Left ventricle myocardium inferior (tissue), 1 donor: ENCODE measurements around the gene TPX2. TPM values are rescaled to one million over a fixed set of nuclear protein-coding genes. Genes with fewer than 3 reads are reported as not detected.

Experiments used
- DNase-seq: peaks from one replicate; pipeline ENCODE4 v3.0.0-alpha.2; 2020
- H3K27ac ChIP-seq: fragments of 200-600 bp; replicated peaks from 2 replicates; pipeline ENCODE4 v1.8.0; 2021
- H3K27me3 ChIP-seq: fragments of 200-600 bp; 2 replicates; pipeline ENCODE4 v1.8.0; 2021; ENCODE audit warnings: low read depth
- H3K36me3 ChIP-seq: fragments of 200-600 bp; 2 replicates; pipeline ENCODE4 v1.8.0; 2021
- H3K4me1 ChIP-seq: fragments of 200-600 bp; 2 replicates; pipeline ENCODE4 v1.8.0; 2021
- H3K4me3 ChIP-seq: fragments of 200-600 bp; 2 replicates; pipeline ENCODE4 v1.8.0; 2021; ENCODE audit warnings: mild to moderate bottlenecking, moderate library complexity
- H3K9me3 ChIP-seq: fragments of 200-600 bp; replicated peaks from 2 replicates; pipeline ENCODE4 v1.8.0; 2021
- intact Hi-C: fragments of 100-400 bp; cut with micrococcal nuclease; formaldehyde crosslinking; loops from one replicate; pipeline ENCODE4 v1.11.0; 2022
- total RNA-seq: library from RNA; stranded (reverse); fragmentation: NEBNext Ultra II Directional; extraction: Animal tissue kit (Norgen Biotek cat#: 25700); gene quantifications from one replicate; pipeline ENCODE4 v1.2.1, GENCODE V29; 2021
- TF ChIP-seq, protein P1 (sequence below): fragments of 200-600 bp; IDR thresholded peaks from 2 replicates; pipeline ENCODE4 v1.8.0; 2021; ENCODE audit warnings: antibody characterized with exemption, mild to moderate bottlenecking, borderline replicate concordance
- donor health status: DM: no; HTN: yes; CAD: no; lungs with severe emphysema.

Gene TPX2
- total RNA-seq, 1 donor from 2014 or later: 0.71 TPM

GRCh38 chr20:31694842-31695593 is 44.1 kb upstream of the TPX2 start:
- peak overlapping the region; percentile 84 for H3K27ac ChIP-seq
- H3K4me3 ChIP-seq: no peak overlapping the region
- no peaks in the 10 kb centered on the region for H3K27me3 ChIP-seq
- intact Hi-C loops: no loop called here
- DNase-seq: no peak
- TF ChIP-seq, protein P1, sequence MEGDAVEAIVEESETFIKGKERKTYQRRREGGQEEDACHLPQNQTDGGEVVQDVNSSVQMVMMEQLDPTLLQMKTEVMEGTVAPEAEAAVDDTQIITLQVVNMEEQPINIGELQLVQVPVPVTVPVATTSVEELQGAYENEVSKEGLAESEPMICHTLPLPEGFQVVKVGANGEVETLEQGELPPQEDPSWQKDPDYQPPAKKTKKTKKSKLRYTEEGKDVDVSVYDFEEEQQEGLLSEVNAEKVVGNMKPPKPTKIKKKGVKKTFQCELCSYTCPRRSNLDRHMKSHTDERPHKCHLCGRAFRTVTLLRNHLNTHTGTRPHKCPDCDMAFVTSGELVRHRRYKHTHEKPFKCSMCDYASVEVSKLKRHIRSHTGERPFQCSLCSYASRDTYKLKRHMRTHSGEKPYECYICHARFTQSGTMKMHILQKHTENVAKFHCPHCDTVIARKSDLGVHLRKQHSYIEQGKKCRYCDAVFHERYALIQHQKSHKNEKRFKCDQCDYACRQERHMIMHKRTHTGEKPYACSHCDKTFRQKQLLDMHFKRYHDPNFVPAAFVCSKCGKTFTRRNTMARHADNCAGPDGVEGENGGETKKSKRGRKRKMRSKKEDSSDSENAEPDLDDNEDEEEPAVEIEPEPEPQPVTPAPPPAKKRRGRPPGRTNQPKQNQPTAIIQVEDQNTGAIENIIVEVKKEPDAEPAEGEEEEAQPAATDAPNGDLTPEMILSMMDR: no peak
- H3K9me3 ChIP-seq: no peaks in the 10 kb centered on the region
- H3K4me1 ChIP-seq: peaks cover 100% of the 10 kb centered on the region
- H3K36me3 ChIP-seq: peaks cover 17% of the 10 kb centered on the region

DNA sequence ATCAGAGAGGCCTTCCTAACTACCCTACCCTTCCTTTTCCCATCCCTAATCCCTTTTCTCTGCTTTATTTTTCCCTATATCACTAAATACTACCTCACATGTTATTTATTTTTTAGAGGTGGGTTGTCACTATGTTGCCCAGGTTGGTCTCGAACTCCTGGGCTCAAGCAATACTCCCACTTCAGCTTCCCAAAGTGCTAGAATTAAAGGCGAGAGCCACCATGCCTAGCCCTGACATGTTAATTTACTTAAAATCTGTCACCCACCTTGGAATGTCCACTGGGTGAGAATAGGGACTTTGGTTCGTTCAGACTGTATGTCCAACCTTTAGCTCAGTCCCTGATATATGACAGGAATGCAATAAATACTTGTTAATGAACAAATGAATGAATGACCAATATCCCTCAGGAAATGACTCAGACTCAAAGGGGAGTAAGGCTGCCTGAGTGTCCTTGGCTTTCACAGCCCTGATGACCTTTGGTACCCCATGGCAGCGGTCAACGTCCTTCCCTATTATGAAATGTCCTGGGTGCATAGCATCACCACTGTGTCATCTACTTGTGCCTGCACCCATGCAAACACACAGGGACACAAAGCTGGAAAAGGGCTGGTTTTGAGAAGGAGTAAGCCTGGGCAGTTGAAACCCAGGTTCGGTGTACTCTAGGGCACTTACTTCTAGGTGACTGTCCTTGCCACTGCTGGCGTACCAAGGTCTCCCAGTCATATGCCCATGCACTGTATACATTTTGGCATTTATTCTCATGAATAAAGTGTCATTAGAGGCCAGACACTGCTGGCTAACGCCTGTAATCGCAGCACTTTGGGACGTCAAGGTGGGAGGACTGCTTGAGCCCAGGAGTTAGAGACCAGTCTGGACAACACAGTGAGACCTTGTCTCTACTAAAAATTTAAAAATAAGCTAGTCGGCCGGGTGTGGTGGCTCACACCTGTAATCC is 43.0 kb upstream of the TPX2 start:
- Histone ChIP-seq H3K4me1 (peaks cover 100% of the 10 kb centered on the region), H3K27ac (peak overlapping the region; percentile 84), H3K36me3 (peaks cover 17% of the 10 kb centered on the region), H3K9me3 (no peaks in the 10 kb centered on the region), H3K4me3 (no peak overlapping the region), H3K27me3 (no peaks in the 10 kb centered on the region)
- TF ChIP-seq, protein P1: no peak
- intact Hi-C loops: no loop called here
- no peak for DNase-seq

DNA sequence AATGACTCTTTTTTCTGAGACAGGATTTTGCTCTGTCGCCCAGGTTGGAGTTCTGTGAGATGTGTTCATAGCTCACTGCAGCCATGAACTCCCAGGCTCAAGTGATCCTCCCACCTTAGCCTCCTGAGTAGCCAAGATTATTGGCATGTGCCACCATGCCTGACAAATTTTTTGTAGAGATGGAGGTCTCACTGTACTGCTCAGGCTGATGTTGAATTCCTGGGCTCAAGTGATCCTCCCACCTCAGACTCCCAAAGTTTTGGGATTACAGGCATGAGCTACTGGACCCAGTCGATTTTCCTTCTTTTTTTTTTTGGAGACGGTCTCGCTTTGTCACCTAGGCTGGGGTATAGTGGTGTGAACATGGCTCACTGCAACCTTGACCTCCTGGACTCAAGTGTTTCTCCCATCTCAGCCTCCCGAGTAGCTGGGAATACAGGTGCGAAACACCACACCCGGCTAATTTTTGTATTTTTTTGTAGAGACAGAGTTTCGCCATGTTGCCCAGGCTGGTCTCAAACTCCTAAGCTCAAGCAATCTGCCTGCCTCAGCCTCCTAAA is 40.8 kb upstream of the TPX2 start:
- Histone ChIP-seq H3K27ac (peak overlapping the region; percentile 84), H3K4me1 (peaks cover 98% of the 10 kb centered on the region), H3K27me3 (no peaks in the 10 kb centered on the region), H3K9me3 (no peaks in the 10 kb centered on the region), H3K36me3 (peaks cover 11% of the 10 kb centered on the region), H3K4me3 (no peak overlapping the region)
- TF ChIP-seq, protein P1: no peak
- no peak for DNase-seq
- intact Hi-C loops: no loop called here

- TF ChIP-seq, protein P1: no peak
- intact Hi-C loops: no loop called here
- peaks cover 98% of the 10 kb centered on the region for H3K4me1 ChIP-seq
- peak overlapping the region; percentile 84 for H3K27ac ChIP-seq
- peaks cover 11% of the 10 kb centered on the region for H3K36me3 ChIP-seq
- no peaks in the 10 kb centered on the region for H3K9me3 ChIP-seq
- no peaks in the 10 kb centered on the region for H3K27me3 ChIP-seq
- DNase-seq: no peak
- no peak overlapping the region for H3K4me3 ChIP-seq
Observed at GRCh38 chr20:31698803-31699718, 40.0 kb upstream of the TPX2 start.
